Activated CD8-positive, alpha-beta memory T cell treated with anti-CD3 and anti-CD28 coated beads for 36 hours (primary cell): Measurements from ENCODE around the gene WDR74. TPM values are rescaled to one million over a fixed set of nuclear protein-coding genes. Genes with fewer than 3 reads are reported as not detected.

Experiments
- CTCF ChIA-PET: fragments of 350-600 bp; sonication (Branson Sonifier 250); formaldehyde crosslinking; loops from one replicate; lab custom pipeline; 2021; ENCODE audit warnings: antibody characterized with exemption; lab: Charles Lee
- POLR2A ChIA-PET: fragments of 350-600 bp; sonication (Branson Sonifier 250); formaldehyde crosslinking; loops from one replicate; lab custom pipeline; 2021; ENCODE audit warnings: antibody characterized with exemption; lab: Charles Lee
- total RNA-seq, 2 experiments: library from RNA; stranded (reverse); gene quantifications; one replicate each; pipeline ENCODE4 v1.2.3, GENCODE V29; 2021

WDR74 gene
- total RNA-seq, 2 experiments from 2014 or later: 122 to 124 TPM

- CTCF ChIA-PET: interaction anchor here (1.4 kb wide), 1 partner anchor 50 kb away, joined by 3 read pairs; no protein-coding TSS in a partner anchor
- POLR2A ChIA-PET: interaction anchor here (0.6 to 2.5 kb wide), 7 partner anchors 9 to 66 kb away, joined by 3 to 15 read pairs (median 4); partner anchors contain the start of gene NXF1
Measured at GRCh38 chr11:62791501-62792201, 47.7 kb downstream of the WDR74 start, which contains the start of gene TMEM223. TSS of gene TMEM223 (minus strand) at chr11:62792006. CDS start at chr11:62791994, 12 bp downstream.

DNA sequence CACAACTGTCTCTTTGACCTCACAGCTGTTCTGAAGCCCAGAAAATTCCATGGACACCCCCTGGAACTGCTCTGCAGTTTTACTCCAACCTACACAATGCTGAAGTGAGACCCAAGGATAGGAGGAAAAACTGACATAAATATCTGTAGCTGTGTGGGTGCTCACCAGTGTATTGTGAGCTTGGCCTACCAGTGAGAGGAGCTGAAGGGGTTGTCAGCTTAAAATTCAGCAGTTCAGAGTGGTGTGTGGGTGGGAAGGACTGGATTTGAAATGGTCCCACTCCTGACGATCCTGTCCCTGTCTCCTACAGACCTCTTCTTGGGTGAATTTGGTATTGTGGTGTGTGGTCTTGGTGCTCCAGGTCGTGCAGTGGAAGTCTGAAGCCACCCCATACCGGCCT, 49.8 kb downstream of the WDR74 start:
- CTCF ChIA-PET: interaction anchor here (0.7 to 1.5 kb wide), 4 partner anchors 36 to 122 kb away, joined by 3 to 4 read pairs (median 3); partner anchors contain the start of gene ZBTB3
- POLR2A ChIA-PET: interaction anchor here (0.5 to 0.8 kb wide), 3 partner anchors 14 to 85 kb away, joined by 3 read pairs; partner anchors contain the start of gene TAF6L

- POLR2A ChIA-PET: interaction anchor here (0.5 to 3.5 kb wide), 4 partner anchors 15 to 167 kb away, joined by 3 to 37 read pairs (median 6); partner anchors contain the start of gene TAF6L
- CTCF ChIA-PET: interaction anchor here (1.1 to 3.4 kb wide), 3 partner anchors 52 to 67 kb away, joined by 3 to 46 read pairs (median 16); no protein-coding TSS in a partner anchor
Measured at GRCh38 chr11:62788991-62789390, 50.4 kb downstream of the WDR74 start.

- ChIA-PET CTCF (interaction anchor here (0.5 to 4.1 kb wide), 40 partner anchors 9 to 754 kb away, joined by 3 to 46 read pairs (median 4); partner anchors contain the start of genes BSCL2, EEF1G, HNRNPUL2 and NXF1), POLR2A (interaction anchor here (0.5 to 3.5 kb wide), 20 partner anchors 13 to 231 kb away, joined by 3 to 37 read pairs (median 5); partner anchors contain the start of genes GANAB, NXF1, SLC3A2 and STX5)
Measured at GRCh38 chr11:62787005-62787759, 52.2 kb downstream of the WDR74 start, which contains the start of gene TMEM179B. TSS of gene TMEM179B (plus strand) at chr11:62787402. CDS start at chr11:62787432, 30 bp downstream.

DNA sequence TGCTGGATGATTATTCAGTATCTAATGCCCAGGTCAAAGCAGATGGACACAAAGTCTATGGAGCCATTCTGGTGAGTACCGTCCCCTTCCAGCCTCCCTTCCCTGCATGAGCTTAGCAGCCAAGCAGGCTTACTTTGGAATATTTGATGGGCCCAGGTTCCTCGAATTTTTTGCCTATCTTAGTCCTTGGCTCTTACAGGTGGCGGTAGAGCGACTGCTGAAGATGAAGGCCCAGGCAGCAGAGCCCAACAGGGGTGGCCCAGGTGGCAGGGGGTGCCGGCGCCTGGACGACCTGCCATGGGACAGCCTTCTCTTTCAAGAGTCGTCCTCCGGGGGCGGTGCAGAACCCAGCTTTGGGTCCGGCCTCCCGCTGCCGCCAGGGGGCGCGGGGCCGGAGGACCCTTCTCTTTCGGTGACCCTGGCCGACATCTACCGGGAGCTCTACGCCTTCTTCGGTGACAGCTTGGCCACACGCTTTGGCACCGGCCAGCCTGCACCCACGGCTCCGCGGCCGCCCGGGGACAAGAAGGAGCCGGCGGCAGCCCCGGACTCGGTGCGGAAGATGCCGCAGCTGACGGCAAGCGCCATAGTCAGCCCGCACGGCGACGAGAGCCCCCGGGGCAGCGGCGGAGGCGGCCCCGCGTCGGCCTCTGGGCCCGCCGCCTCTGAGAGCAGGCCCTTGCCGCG, 52.9 kb downstream of the WDR74 start:
- CTCF ChIA-PET: interaction anchor here (0.6 to 4.1 kb wide), 38 partner anchors 9 to 212 kb away, joined by 3 to 46 read pairs (median 4); partner anchors contain the start of genes BSCL2, EEF1G, EML3 and HNRNPUL2

More for the DNA sequence above, 52.9 kb downstream of the WDR74 start:
- POLR2A ChIA-PET: interaction anchor here (0.5 to 3.5 kb wide), 18 partner anchors 14 to 231 kb away, joined by 3 to 37 read pairs (median 5); partner anchors contain the start of genes INTS5, NXF1, SLC3A2 and STX5

Other genes with a start within 250 kb of the WDR74 start
- 10 to 100 TPM; 30.9 to 33.0 TPM for gene TUT1, start 248.1 kb downstream of the WDR74 start, total RNA-seq
- gene MTA2, start 237.7 kb downstream of the WDR74 start, total RNA-seq: 100 to 1,000 TPM; 214 to 216 TPM
- gene EML3, start 226.8 kb downstream of the WDR74 start, total RNA-seq: 100 to 1,000 TPM; 126 to 131 TPM
- 1 to 10 TPM; 3.0 to 3.2 TPM for gene ROM1, start 226.3 kb downstream of the WDR74 start, total RNA-seq
- gene B3GAT3, start 217.6 kb downstream of the WDR74 start, total RNA-seq: 10 to 100 TPM; 72.5 to 77.8 TPM
- 100 to 1,000 TPM; 214 to 215 TPM for gene GANAB, start 193.0 kb downstream of the WDR74 start, total RNA-seq
- gene INTS5, start 186.3 kb downstream of the WDR74 start, total RNA-seq: 10 to 100 TPM; 43.9 to 44.5 TPM
- gene C11orf98, start 174.4 kb downstream of the WDR74 start, total RNA-seq: 100 to 1,000 TPM; 160 to 172 TPM
- gene CSKMT, start 174.3 kb downstream of the WDR74 start, total RNA-seq: 10 to 100 TPM; 46.9 to 51.0 TPM
- gene UQCC3, start 167.9 kb downstream of the WDR74 start, total RNA-seq: 1 to 10 TPM; 5.3 to 6.0 TPM
- 10 to 100 TPM; 21.3 to 24.6 TPM for gene LBHD1, start 167.3 kb downstream of the WDR74 start, total RNA-seq
- 100 to 1,000 TPM; 129 TPM for gene UBXN1, start 160.5 kb downstream of the WDR74 start, total RNA-seq
- under 1 TPM; 0.10 to 0.13 TPM for gene LRRN4CL, start 150.1 kb downstream of the WDR74 start, total RNA-seq
- 10 to 100 TPM; 32.9 to 39.1 TPM for gene BSCL2, start 132.2 kb downstream of the WDR74 start, total RNA-seq
- gene GNG3, start 131.9 kb downstream of the WDR74 start, total RNA-seq: not detected
- gene HNRNPUL2, start 112.1 kb downstream of the WDR74 start, total RNA-seq: 10 to 100 TPM; 56.2 to 61.9 TPM
- gene TTC9C, start 111.1 kb downstream of the WDR74 start, total RNA-seq: 10 to 100 TPM; 31.6 to 33.2 TPM
- gene ZBTB3, start 85.4 kb downstream of the WDR74 start, total RNA-seq: 1 to 10 TPM; 9.3 to 9.8 TPM
- gene POLR2G, start 78.0 kb downstream of the WDR74 start, total RNA-seq: 100 to 1,000 TPM; 137 to 146 TPM
- gene TAF6L, start 68.2 kb downstream of the WDR74 start, total RNA-seq: 10 to 100 TPM; 17.5 to 18.6 TPM
- gene TMEM179B, start 52.2 kb downstream of the WDR74 start, total RNA-seq: 10 to 100 TPM; 36.1 to 42.7 TPM
- gene TMEM223, start 47.6 kb downstream of the WDR74 start, total RNA-seq: 10 to 100 TPM; 12.4 to 13.1 TPM
- 10 to 100 TPM; 93.1 to 95.4 TPM for gene NXF1, start 34.1 kb downstream of the WDR74 start, total RNA-seq
- 10 to 100 TPM; 24.9 to 27.0 TPM for gene STX5, start 7.5 kb downstream of the WDR74 start, total RNA-seq
- gene TEX54, start 6.7 kb downstream of the WDR74 start, total RNA-seq: 1 to 10 TPM in 1 of 2 experiments, not detected in 1; 1.4 TPM
- gene SLC3A2, start 41.3 kb upstream of the WDR74 start, total RNA-seq: 100 to 1,000 TPM; 443 to 455 TPM
- gene CHRM1, start 81.8 kb upstream of the WDR74 start, total RNA-seq: not detected
- not detected for gene SLC22A6, start 145.4 kb upstream of the WDR74 start, total RNA-seq
- not detected for gene SLC22A8, start 176.3 kb upstream of the WDR74 start, total RNA-seq